Stimulated activated effector memory CD8-positive, alpha-beta T cell treated with anti-CD3 and anti-CD28 coated beads, Interleukin-12 subunit alpha, Interleukin-12 subunit beta, amount 100 ng/mL, for 72 hours (primary cell): Measurements from ENCODE around the gene IGBP1.
"Not testable (repeated sequence)": the region's sequence is repeated elsewhere in the genome, so short reads cannot be mapped to it uniquely, and the experiment has no call there.

ENCODE experiments used
- ATAC-seq: fragments of 150-1000 bp; cut with Tn5 transposase; 2 replicates; pipeline ENCODE4 v1.10.0; 2021
- DNase-seq, 2 donors: peaks; one replicate each; pipeline ENCODE4 v3.0.0; 2021 to 2022; ENCODE audit warnings: low spot score in 2 of 2
- H3K27ac Mint-ChIP-seq: one replicate; pipeline ENCODE4 v1.8.0; 2022; ENCODE audit warnings: mild to moderate bottlenecking, mixed read lengths
- H3K36me3 Mint-ChIP-seq: one replicate; pipeline ENCODE4 v1.8.0; 2022; ENCODE audit warnings: mild to moderate bottlenecking, mixed read lengths
- H3K4me1 Mint-ChIP-seq: one replicate; pipeline ENCODE4 v1.8.0; 2022; ENCODE audit warnings: mixed read lengths
- H3K4me3 Mint-ChIP-seq: one replicate; pipeline ENCODE4 v1.8.0; 2022; ENCODE audit warnings: mild to moderate bottlenecking, mixed read lengths
- H3K9me3 Mint-ChIP-seq: one replicate; pipeline ENCODE4 v1.8.0; 2022; ENCODE audit warnings: mixed read lengths

Gene IGBP1

DNA sequence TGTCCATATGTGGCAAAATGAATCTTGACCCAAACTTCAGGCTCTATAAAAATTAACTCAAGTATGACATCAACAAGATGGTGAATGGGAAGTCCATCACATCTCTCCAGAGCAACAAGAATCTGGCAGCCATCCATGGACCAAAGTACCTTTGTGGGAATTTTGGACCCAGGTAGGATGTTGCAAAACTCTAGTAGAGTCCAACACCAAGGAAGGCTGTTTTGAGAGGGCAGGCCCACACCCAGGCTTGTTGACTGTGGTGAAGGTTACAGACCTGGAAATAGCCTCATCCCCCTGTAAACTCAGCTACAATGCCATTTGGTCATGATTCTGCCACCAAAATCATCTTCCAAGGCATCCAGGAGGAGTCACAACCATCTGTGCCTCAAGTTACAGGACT, 57.0 kb downstream of the IGBP1 start:
- Mint-ChIP-seq H3K36me3 (no peaks in the 10 kb centered on the region), H3K4me3 (no peak overlapping the region), H3K9me3 (peaks cover 6% of the 10 kb centered on the region), H3K4me1 (no peaks in the 10 kb centered on the region), H3K27ac (no peak overlapping the region)
- no peak for DNase-seq
- no peak for ATAC-seq

GRCh38 chrX:70196961-70197720, 63.9 kb downstream of the IGBP1 start:
- Mint-ChIP-seq H3K9me3 (no peaks in the 10 kb centered on the region), H3K27ac (no peak overlapping the region), H3K36me3 (no peaks in the 10 kb centered on the region), H3K4me1 (peaks cover 12% of the 10 kb centered on the region), H3K4me3 (no peak overlapping the region)
- DNase-seq (peak; percentile 45 to 73), ATAC-seq (peak; percentile 79)

DNA sequence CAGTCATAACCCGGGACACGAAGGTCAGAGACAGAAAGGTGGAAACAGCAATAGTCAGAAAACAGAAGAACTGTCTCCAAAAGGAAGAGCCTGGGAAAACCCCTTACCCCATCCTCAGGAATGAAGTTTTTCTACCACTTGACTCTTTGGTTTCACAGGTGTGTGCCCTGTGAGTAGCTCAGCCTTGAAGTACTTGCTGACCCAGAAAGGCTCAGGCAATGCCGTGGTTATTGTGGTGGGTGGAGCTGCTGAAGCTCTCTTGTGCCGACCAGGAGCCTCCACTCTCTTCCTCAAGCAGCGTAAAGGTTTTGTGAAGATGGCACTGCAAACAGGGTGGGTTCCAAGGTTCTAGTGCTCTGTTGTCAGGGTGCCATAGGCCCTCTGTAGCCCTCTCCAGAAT, 68.5 kb downstream of the IGBP1 start:
- no peaks in the 10 kb centered on the region for H3K36me3 Mint-ChIP-seq

DNA sequence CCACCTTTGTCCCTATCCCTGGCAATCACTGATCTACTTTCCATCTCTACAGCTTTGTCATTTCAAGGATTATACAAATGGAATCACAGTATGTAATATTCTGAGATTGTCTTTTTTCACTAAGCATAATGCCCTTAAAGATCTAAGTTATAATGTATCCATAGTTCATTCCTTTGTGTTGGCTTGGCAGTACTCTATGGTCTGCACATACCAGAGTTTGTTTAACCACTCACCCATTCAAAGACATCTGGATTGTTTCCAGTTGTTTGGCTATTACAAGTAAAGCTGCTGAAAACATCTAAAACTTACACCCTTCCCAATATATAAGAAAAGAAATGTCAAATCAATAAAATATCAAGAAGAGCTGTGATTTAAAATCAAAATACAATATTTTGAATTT, 75.2 kb downstream of the IGBP1 start:
- no peak overlapping the region for H3K4me3 Mint-ChIP-seq
- H3K4me1 Mint-ChIP-seq, result no peaks in the 10 kb centered on the region
- H3K27ac Mint-ChIP-seq, result no peak overlapping the region
- H3K9me3 Mint-ChIP-seq, result no peaks in the 10 kb centered on the region
- ATAC-seq (no peak), DNase-seq (no peak)
- no peaks in the 10 kb centered on the region for H3K36me3 Mint-ChIP-seq

More for the DNA sequence above, 68.5 kb downstream of the IGBP1 start:
- H3K27ac Mint-ChIP-seq, result no peak overlapping the region
- H3K4me1 Mint-ChIP-seq, result peaks cover 12% of the 10 kb centered on the region
- no peak overlapping the region for H3K4me3 Mint-ChIP-seq
- no peaks in the 10 kb centered on the region for H3K9me3 Mint-ChIP-seq
- DNase-seq, result no peak
- ATAC-seq, result no peak

DNA sequence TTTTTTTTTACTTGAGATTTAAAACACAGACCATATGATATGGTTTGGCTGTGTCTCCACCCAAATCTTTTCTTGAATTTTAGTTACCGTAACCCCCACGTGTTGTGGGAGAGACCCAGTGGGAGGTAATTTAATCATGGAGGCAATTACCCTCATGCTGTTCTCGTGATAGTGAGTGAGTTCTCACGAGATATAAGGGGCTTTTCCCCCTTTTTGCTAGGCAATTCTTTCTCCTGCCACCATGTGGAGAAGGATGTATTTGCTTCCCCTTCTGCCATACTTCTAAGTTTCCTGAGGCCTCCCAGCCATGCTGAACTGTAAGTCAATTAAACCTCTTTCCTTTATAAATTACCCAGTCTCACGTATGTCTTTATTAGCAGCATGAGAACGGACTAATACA, 76.3 kb downstream of the IGBP1 start:
- H3K36me3 Mint-ChIP-seq, H3K4me1 Mint-ChIP-seq, H3K27ac Mint-ChIP-seq, DNase-seq, H3K4me3 Mint-ChIP-seq, H3K9me3 Mint-ChIP-seq, ATAC-seq: not testable (repeated sequence)
